GM12873 (cell line): ENCODE data around the gene KLHL29.

Experiments used
- CTCF ChIP-seq: IDR thresholded peaks from 2 replicates; pipeline ENCODE4 v1.5.1; 2012; ENCODE audit warnings: low read depth, mild to moderate bottlenecking, moderate library complexity, low read length, control low read depth; ENCODE audit not compliant: insufficient read depth; ENCODE audit errors: missing control alignments

KLHL29 gene

DNA sequence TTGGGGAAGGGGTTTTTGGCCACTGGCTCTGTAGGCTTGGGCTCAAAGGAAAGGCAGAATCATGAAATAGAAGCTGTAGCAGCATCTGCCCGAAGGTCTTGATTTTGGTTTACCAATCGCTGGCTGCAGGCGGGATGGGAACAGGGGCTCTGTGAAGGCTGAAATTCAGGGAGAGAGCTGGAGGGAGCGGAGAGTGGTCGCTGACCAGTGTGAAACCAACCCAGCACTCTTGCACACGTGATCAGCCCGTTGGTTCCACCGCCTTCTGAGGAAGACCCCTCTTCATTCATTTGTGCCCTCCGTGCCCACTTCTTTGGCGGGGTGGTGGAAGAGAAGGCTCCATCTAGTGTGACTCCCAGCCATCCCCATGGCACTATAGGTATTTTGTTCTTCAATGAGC is 82.6 kb downstream of the KLHL29 start:
- TF ChIP-seq CTCF = no peak

DNA sequence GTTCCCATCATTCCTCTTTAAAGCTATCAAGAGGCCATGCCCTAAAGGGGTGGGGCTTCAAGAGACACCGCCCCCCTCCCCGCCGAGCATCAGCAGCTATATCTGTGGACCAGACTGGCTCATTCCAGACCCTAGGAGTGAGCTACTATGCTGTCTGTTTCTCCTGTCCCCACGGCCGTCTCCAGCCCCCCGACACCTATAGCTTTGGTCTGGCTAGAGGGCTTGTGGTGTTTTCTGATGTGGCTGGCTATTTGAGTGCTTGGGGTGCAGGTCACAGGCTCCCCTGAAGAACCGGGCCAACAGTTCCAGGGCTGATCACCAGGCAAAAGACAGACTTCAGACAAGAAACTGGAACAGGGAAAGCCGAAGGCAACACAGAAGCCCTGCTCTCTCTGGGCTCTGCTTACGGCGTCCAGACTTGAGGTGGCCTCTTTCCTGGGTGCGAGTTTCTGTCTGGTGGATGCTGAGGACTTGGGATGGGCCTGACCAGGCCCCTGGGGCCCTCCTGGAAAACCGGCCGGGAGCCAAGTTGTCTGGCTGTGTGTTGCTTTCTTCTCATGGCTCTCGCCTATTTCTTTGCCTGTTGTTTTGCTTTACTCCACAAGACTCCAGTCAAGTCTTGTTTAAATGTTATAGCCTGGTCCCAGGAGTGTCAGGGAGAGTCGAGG is 83.6 kb downstream of the KLHL29 start:
- TF ChIP-seq CTCF = no peak

DNA sequence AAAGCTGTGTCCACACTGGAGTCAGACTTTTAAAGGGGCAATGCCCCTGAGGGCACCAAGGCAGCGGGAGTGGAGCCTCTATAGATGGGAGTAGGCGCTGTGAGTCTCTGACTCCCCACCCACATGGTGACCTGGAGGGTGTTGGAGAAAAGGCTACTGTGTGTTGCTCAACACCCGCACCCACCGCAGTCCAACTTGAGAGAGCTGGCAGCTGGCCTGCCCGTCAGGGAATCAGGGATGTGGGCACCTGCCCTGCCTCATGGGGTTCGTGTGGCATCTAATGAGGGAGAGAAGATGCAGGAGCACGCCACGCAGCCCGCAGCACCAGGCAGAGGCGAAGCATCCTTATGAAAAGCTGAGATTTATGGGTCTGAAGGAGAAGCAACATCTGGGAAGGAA is 84.2 kb downstream of the KLHL29 start:
- TF ChIP-seq CTCF = no peak

- TF ChIP-seq CTCF = no peak
Measured at GRCh38 chr2:23475036-23475435, 90.1 kb downstream of the KLHL29 start.

DNA sequence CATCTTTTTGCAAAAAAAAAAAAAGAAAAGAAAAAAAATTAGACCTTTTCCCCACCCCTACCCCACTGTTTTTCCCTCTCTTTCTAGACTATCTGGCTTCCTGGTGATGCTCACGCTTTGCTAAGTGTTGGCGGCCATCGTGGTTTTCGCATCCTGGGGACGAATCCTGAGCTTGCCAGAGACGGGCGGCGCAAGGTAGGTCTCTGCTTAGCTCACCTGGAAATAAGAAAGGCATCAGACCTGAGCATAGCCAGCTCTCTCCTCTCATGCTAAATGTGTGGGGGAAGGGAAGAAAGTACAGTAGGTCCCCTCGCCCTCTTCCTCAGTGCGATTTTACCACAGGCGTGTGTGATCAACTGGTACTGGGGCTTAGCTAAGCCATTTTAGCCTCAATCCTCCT is 90.5 kb downstream of the KLHL29 start:
- TF ChIP-seq CTCF = no peak

GRCh38 chr2:23476786-23477185 is 91.8 kb downstream of the KLHL29 start:
- no peak for TF ChIP-seq CTCF

GRCh38 chr2:23477392-23477791 is 92.4 kb downstream of the KLHL29 start:
- TF ChIP-seq CTCF = no peak
